PFSK-1 (cell line): Measurements from ENCODE around the gene GRB10.

Experiments
- FOXP2 ChIP-seq: optimal IDR thresholded peaks from 2 replicates; pipeline ENCODE3; 2011; ENCODE audit warnings: borderline replicate concordance, control low read depth, inconsistent platforms; ENCODE audit not compliant: insufficient read depth; ENCODE audit errors: extremely low read length, extremely low read depth
- POLR2AphosphoS5 ChIP-seq: IDR thresholded peaks from 2 replicates; pipeline ENCODE4 v1.6.1; 2012; ENCODE audit warnings: low read depth, mild to moderate bottlenecking, control low read depth, low read length, moderate library complexity
- REST ChIP-seq, 2 experiments: IDR thresholded peaks; 2 replicates each; pipeline versions ENCODE4 v1.6.1 to v1.8.0; 2011 to 2012; ENCODE audit warnings: low read depth in 2 of 2, low read length in 2 of 2, control low read depth in 1 of 2, inconsistent platforms in 1 of 2, mild to moderate bottlenecking in 1 of 2, moderate library complexity in 1 of 2; ENCODE audit not compliant: insufficient read depth in 1 of 2
- SIN3A ChIP-seq: IDR thresholded peaks from 2 replicates; pipeline ENCODE4 v1.6.1; 2012; ENCODE audit warnings: mild to moderate bottlenecking, low read length, moderate library complexity, borderline replicate concordance; ENCODE audit not compliant: insufficient read depth
- TAF1 ChIP-seq: IDR thresholded peaks from 2 replicates; pipeline ENCODE4 v1.6.1; 2012; ENCODE audit warnings: low read length, control low read depth, borderline replicate concordance; ENCODE audit not compliant: insufficient read depth

- no peak for TF ChIP-seq POLR2AphosphoS5
- TF ChIP-seq FOXP2: no peak
- TF ChIP-seq TAF1: no peak
- no peak for TF ChIP-seq SIN3A
- no peak for TF ChIP-seq REST (IDR thresholded peaks at IDR 0.05; ENCODE audit: insufficient read depth in 1 of 2, low read depth in 2 of 2, low read length in 2 of 2)
Observed at GRCh38 chr7:50690541-50691011, 92.1 kb downstream of the GRB10 start.
